Measurements from ENCODE around the gene CCSAP. TPM values are rescaled to one million over a fixed set of nuclear protein-coding genes. Genes with fewer than 3 reads are reported as not detected.

The CCSAP gene
- total RNA-seq, 4 donors from 2014 or later, result 5.1 to 6.7 (median 6.2) TPM

GRCh38 chr1:229271448-229272159 lies 71.2 kb downstream of the CCSAP start:
- H3K27ac ChIP-seq, result peak overlapping the region; percentile 71 to 95 (median 94)
- peaks cover 0 to 10% (median 0%) of the 10 kb centered on the region in 3 donors for H3K9me3 ChIP-seq
- WGBS, 2 donors (ENCODE audit: low coverage in 1 of 2), result 0 to 3% methylated on average over 8 to 10 of the region's 32 CpGs
- peak overlapping the region; percentile 84 to 96 for H3K4me3 ChIP-seq
- H3K27me3 ChIP-seq, result no peaks in the 10 kb centered on the region
- peaks cover 0 to 4% of the 10 kb centered on the region in 2 donors for H3K36me3 ChIP-seq
- peak; percentile 33 for ATAC-seq
- TF ChIP-seq EP300 (IDR thresholded peaks at IDR 0.05), result no peak
- TF ChIP-seq, protein P1, sequence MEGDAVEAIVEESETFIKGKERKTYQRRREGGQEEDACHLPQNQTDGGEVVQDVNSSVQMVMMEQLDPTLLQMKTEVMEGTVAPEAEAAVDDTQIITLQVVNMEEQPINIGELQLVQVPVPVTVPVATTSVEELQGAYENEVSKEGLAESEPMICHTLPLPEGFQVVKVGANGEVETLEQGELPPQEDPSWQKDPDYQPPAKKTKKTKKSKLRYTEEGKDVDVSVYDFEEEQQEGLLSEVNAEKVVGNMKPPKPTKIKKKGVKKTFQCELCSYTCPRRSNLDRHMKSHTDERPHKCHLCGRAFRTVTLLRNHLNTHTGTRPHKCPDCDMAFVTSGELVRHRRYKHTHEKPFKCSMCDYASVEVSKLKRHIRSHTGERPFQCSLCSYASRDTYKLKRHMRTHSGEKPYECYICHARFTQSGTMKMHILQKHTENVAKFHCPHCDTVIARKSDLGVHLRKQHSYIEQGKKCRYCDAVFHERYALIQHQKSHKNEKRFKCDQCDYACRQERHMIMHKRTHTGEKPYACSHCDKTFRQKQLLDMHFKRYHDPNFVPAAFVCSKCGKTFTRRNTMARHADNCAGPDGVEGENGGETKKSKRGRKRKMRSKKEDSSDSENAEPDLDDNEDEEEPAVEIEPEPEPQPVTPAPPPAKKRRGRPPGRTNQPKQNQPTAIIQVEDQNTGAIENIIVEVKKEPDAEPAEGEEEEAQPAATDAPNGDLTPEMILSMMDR (IDR thresholded peaks at IDR 0.05), result peak in 1 of 4 experiments; percentile 46
- TF ChIP-seq POLR2A (IDR thresholded peaks at IDR 0.05), result no peak
- peak; percentile 33 for TF ChIP-seq POLR2AphosphoS5 (IDR thresholded peaks at IDR 0.05)
- H3K4me1 ChIP-seq, result peaks cover 6 to 76% (median 29%) of the 10 kb centered on the region in 3 donors

Small RNAs within 50 kb of the gene (small RNA-seq; reads per million reads assigned to genes)
- gene RNU6-180P, result 0 to 0.18 (median 0) reads per million in 4 donors

Other genes with a start within 250 kb of the CCSAP start
- 100 to 1,000 TPM in 3 of 4 donors, 10 to 100 TPM in 1; 69.3 to 136 (median 116) TPM for gene RAB4A, start 71.9 kb downstream of the CCSAP start, total RNA-seq
- gene ACTA1, start 91.0 kb upstream of the CCSAP start, total RNA-seq, result under 1 TPM in 2 of 4 donors, not detected in 2; 0.27 to 0.42 TPM
- 10 to 100 TPM; 20.5 to 30.2 (median 26.7) TPM for gene NUP133, start 165.3 kb upstream of the CCSAP start, total RNA-seq
- gene ABCB10, start 215.7 kb upstream of the CCSAP start, total RNA-seq, result 10 to 100 TPM; 14.1 to 21.8 (median 18.1) TPM